ENCODE measurements around the gene USH2A. TPM values are rescaled to one million over a fixed set of nuclear protein-coding genes. Genes with fewer than 3 reads are reported as not detected.

The USH2A gene
- total RNA-seq, 2 experiments from 2014 or later: not detected

DNA sequence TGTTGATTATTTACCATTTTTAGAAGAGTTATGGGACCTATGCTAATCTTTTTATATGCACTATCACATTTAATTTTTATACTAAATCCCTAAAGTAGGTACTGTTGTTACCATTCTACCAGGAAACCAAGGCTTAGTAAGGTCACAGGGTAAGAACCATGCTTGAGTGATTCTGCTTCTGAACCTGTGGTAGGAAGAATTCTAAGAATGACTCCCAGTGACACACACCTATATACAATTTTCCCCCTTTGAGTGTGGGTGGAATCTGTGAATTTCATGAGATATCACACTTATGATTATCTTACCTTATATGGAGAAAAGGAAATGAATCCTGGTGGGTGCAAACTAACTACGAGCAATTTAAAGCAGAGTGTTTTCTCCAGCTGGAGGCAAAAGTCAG is 391.0 kb downstream of the USH2A start:
- POLR2A ChIA-PET: no interaction called here

DNA sequence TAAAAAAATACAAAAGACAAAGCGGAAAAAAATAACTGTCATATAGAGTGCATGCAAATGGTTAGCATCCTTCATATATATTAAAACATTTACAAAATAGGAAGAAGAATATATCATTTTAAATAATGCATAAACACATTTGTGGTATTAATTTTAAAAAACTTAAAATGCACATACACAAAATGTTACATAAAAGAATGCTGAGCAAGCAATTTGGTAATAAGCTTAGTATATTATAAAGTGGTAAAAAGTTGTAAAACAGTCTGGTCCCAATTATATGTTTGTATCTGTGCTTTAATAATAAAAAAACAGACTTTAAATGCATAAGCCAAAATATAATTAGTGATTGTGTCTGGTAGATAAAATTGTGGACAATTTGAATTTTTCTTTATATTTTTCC is 394.6 kb downstream of the USH2A start:
- Mint-ChIP-seq H3K27ac (no peak overlapping the region), H3K4me3 (no peak overlapping the region), H3K9me3 (peaks cover 5% of the 10 kb centered on the region), H3K27me3 (no peaks in the 10 kb centered on the region), H3K4me1 (ENCODE audit: low read depth) (no peaks in the 10 kb centered on the region), H3K36me3 (ENCODE audit: low read depth) (no peaks in the 10 kb centered on the region)
- H3K4me3 ChIP-seq (ENCODE audit: low read length): no peak overlapping the region
- intact Hi-C loops (cut with DNase I, micrococcal nuclease): no loop called here
- no peaks in the 10 kb centered on the region for H3K9me3 ChIP-seq (ENCODE audit: control insufficient read depth in 1 of 2, insufficient read depth in 1 of 2, low read length in 2 of 2)
- no peak for TF ChIP-seq CTCF (IDR thresholded peaks at IDR 0.05)
- H3K27ac ChIP-seq (ENCODE audit: low read depth in 1 of 2, low read length in 2 of 2): no peak overlapping the region
- H3K36me3 ChIP-seq (ENCODE audit: insufficient read depth, low read length): no peaks in the 10 kb centered on the region
- no peak for DNase-seq
- ATAC-seq (ENCODE audit: poor library complexity): no peak
- no peaks in the 10 kb centered on the region for H3K27me3 ChIP-seq (ENCODE audit: control insufficient read depth in 1 of 2, insufficient read depth in 2 of 2, low read length in 2 of 2)
- ChIA-PET CTCF (no interaction called here), POLR2A (no interaction called here)
- no peaks in the 10 kb centered on the region for H3K4me1 ChIP-seq (ENCODE audit: insufficient read depth, low read length)

More for the DNA sequence above, 391.0 kb downstream of the USH2A start:
- Histone ChIP-seq H3K36me3 (ENCODE audit: insufficient read depth, low read length) (no peaks in the 10 kb centered on the region), H3K4me3 (ENCODE audit: low read length) (no peak overlapping the region), H3K4me1 (ENCODE audit: insufficient read depth, low read length) (no peaks in the 10 kb centered on the region), H3K27me3 (ENCODE audit: control insufficient read depth in 1 of 2, insufficient read depth in 2 of 2, low read length in 2 of 2) (no peaks in the 10 kb centered on the region), H3K9me3 (ENCODE audit: control insufficient read depth in 1 of 2, insufficient read depth in 1 of 2, low read length in 2 of 2) (no peaks in the 10 kb centered on the region), H3K27ac (ENCODE audit: low read depth in 1 of 2, low read length in 2 of 2) (no peak overlapping the region)
- no peak overlapping the region for H3K27ac Mint-ChIP-seq
- intact Hi-C loops (cut with DNase I, micrococcal nuclease): no loop called here
- no peaks in the 10 kb centered on the region for H3K27me3 Mint-ChIP-seq
- TF ChIP-seq CTCF (IDR thresholded peaks at IDR 0.05): no peak
- ATAC-seq (ENCODE audit: poor library complexity): no peak
- DNase-seq: no peak
- CTCF ChIA-PET: no interaction called here
- peaks cover 3% of the 10 kb centered on the region for H3K9me3 Mint-ChIP-seq
- H3K4me1 Mint-ChIP-seq (ENCODE audit: low read depth): no peaks in the 10 kb centered on the region
- H3K4me3 Mint-ChIP-seq: no peak overlapping the region
- H3K36me3 Mint-ChIP-seq (ENCODE audit: low read depth): no peaks in the 10 kb centered on the region

GRCh38 chr1:216024546-216024945 is 398.7 kb downstream of the USH2A start:
- Histone ChIP-seq H3K4me3 (ENCODE audit: low read length) (no peak overlapping the region), H3K27ac (ENCODE audit: low read depth in 1 of 2, low read length in 2 of 2) (no peak overlapping the region), H3K27me3 (ENCODE audit: control insufficient read depth in 1 of 2, insufficient read depth in 2 of 2, low read length in 2 of 2) (no peaks in the 10 kb centered on the region), H3K4me1 (ENCODE audit: insufficient read depth, low read length) (no peaks in the 10 kb centered on the region), H3K36me3 (ENCODE audit: insufficient read depth, low read length) (no peaks in the 10 kb centered on the region), H3K9me3 (ENCODE audit: control insufficient read depth in 1 of 2, insufficient read depth in 1 of 2, low read length in 2 of 2) (no peaks in the 10 kb centered on the region)
- Mint-ChIP-seq H3K36me3 (ENCODE audit: low read depth) (no peaks in the 10 kb centered on the region), H3K27me3 (no peaks in the 10 kb centered on the region), H3K27ac (no peak overlapping the region), H3K4me3 (no peak overlapping the region), H3K4me1 (ENCODE audit: low read depth) (no peaks in the 10 kb centered on the region), H3K9me3 (peaks cover 5% of the 10 kb centered on the region)
- CTCF ChIA-PET: no interaction called here
- DNase-seq (no peak), ATAC-seq (ENCODE audit: poor library complexity) (no peak)
- intact Hi-C loops (cut with DNase I, micrococcal nuclease): no loop called here
- POLR2A ChIA-PET: no interaction called here
- TF ChIP-seq CTCF (IDR thresholded peaks at IDR 0.05): no peak
